ENCODE data around the gene TBCB.

GRCh38 chr19:36081385-36081784 is 33.9 kb upstream of the TBCB start:
- TF ChIP-seq CTCF (IDR thresholded peaks at IDR 0.05 in 2 of 3, conservative IDR thresholded peaks at IDR 0.05 in 1 of 3; ENCODE audit: borderline replicate concordance in 1 of 3, insufficient read depth in 1 of 3, low read depth in 2 of 3, low read length in 2 of 3): no peak
- TF ChIP-seq POLR2A (IDR thresholded peaks at IDR 0.05; ENCODE audit: borderline replicate concordance, extremely low read depth, insufficient read depth, insufficient read length): no peak
- no peak for TF ChIP-seq ATF3 (IDR thresholded peaks at IDR 0.05)
